Measurements from ENCODE around the gene MAGI1.

MAGI1 gene

GRCh38 chr3:65400899-65401298, 637.8 kb downstream of the MAGI1 start:
- TF ChIP-seq OSR1 (CRISPR knock-in tag; IDR thresholded peaks at IDR 0.05) (no peak), ARNTL (CRISPR knock-in tag; IDR thresholded peaks at IDR 0.05; ENCODE audit: borderline replicate concordance, low read depth) (no peak), ZNF70 (CRISPR knock-in tag; IDR thresholded peaks at IDR 0.05) (no peak), BACH2 (CRISPR knock-in tag; IDR thresholded peaks at IDR 0.05; ENCODE audit: borderline replicate concordance) (no peak), POU6F1 (CRISPR knock-in tag; IDR thresholded peaks at IDR 0.05; ENCODE audit: borderline replicate concordance, low read depth) (no peak)
- ATAC-seq, result no peak

GRCh38 chr3:65398953-65399352, 639.8 kb downstream of the MAGI1 start:
- TF ChIP-seq ZNF70 (CRISPR knock-in tag; IDR thresholded peaks at IDR 0.05) (no peak), RARB (CRISPR knock-in tag; IDR thresholded peaks at IDR 0.05) (no peak), PATZ1 (CRISPR knock-in tag; IDR thresholded peaks at IDR 0.05; ENCODE audit: borderline replicate concordance) (no peak), BACH2 (CRISPR knock-in tag; IDR thresholded peaks at IDR 0.05; ENCODE audit: borderline replicate concordance) (no peak), ZNF8 (CRISPR knock-in tag; IDR thresholded peaks at IDR 0.05) (no peak), PPARA (CRISPR knock-in tag; IDR thresholded peaks at IDR 0.05; ENCODE audit: borderline replicate concordance) (no peak), GLIS3 (CRISPR knock-in tag; IDR thresholded peaks at IDR 0.05) (no peak), TSHZ2 (CRISPR knock-in tag; IDR thresholded peaks at IDR 0.05) (no peak), ARNTL (CRISPR knock-in tag; IDR thresholded peaks at IDR 0.05; ENCODE audit: borderline replicate concordance, low read depth) (no peak), ESRRG (CRISPR knock-in tag; IDR thresholded peaks at IDR 0.05) (no peak)

GRCh38 chr3:65396078-65396477, 642.6 kb downstream of the MAGI1 start:
- no peak for ATAC-seq

More at GRCh38 chr3:65398953-65399352, 639.8 kb downstream of the MAGI1 start:
- no peak for ATAC-seq

More at GRCh38 chr3:65396078-65396477, 642.6 kb downstream of the MAGI1 start:
- no peak for TF ChIP-seq ZNF70 (CRISPR knock-in tag; IDR thresholded peaks at IDR 0.05)
- no peak for TF ChIP-seq CSRNP3 (CRISPR knock-in tag; IDR thresholded peaks at IDR 0.05)
- no peak for TF ChIP-seq ZNF8 (CRISPR knock-in tag; IDR thresholded peaks at IDR 0.05)
- no peak for TF ChIP-seq ZNF565 (CRISPR knock-in tag; conservative IDR thresholded peaks at IDR 0.05; ENCODE audit: low read depth)
- no peak for TF ChIP-seq ZFP30 (CRISPR knock-in tag; IDR thresholded peaks at IDR 0.05)
- no peak for TF ChIP-seq TOX (CRISPR knock-in tag; IDR thresholded peaks at IDR 0.05; ENCODE audit: borderline replicate concordance)
- TF ChIP-seq ZFP3 (CRISPR knock-in tag; IDR thresholded peaks at IDR 0.05), result no peak
- no peak for TF ChIP-seq POU6F1 (CRISPR knock-in tag; IDR thresholded peaks at IDR 0.05; ENCODE audit: borderline replicate concordance, low read depth)
- TF ChIP-seq ESRRG (CRISPR knock-in tag; IDR thresholded peaks at IDR 0.05), result no peak
- no peak for TF ChIP-seq PATZ1 (CRISPR knock-in tag; IDR thresholded peaks at IDR 0.05; ENCODE audit: borderline replicate concordance)
- no peak for TF ChIP-seq ARNTL (CRISPR knock-in tag; IDR thresholded peaks at IDR 0.05; ENCODE audit: borderline replicate concordance, low read depth)
